ENCODE data around the gene TMEM132D. TPM values are rescaled to one million over a fixed set of nuclear protein-coding genes. Genes with fewer than 3 reads are reported as not detected.
"Not testable (repeated sequence)": the region's sequence is repeated elsewhere in the genome, so short reads cannot be mapped to it uniquely, and the experiment has no call there.

TMEM132D gene
- total and polyA plus RNA-seq, 8 donors: 0.19 to 2.8 (median 0.46) TPM

GRCh38 chr12:129544716-129545115 is 359.1 kb downstream of the TMEM132D start:
- WGBS, 2 donors: 66 to 72% methylated on average over 6 of the region's 6 CpGs
- Histone ChIP-seq H3K27me3 (peaks cover 0 to 6% (median 0%) of the 10 kb centered on the region in 4 donors), H3K36me3 (no peaks in the 10 kb centered on the region), H3K9me3 (no peaks in the 10 kb centered on the region), H3K27ac (no peak overlapping the region), H3K4me1 (peaks cover 0 to under 1% (median 0%) of the 10 kb centered on the region in 3 donors), H3K4me3 (no peak overlapping the region)
- intact Hi-C loops (cut with DNase I): no loop called here
- FAIRE-seq (no peak), ATAC-seq (no peak), DNase-seq (no peak)
- TF ChIP-seq, protein P1, sequence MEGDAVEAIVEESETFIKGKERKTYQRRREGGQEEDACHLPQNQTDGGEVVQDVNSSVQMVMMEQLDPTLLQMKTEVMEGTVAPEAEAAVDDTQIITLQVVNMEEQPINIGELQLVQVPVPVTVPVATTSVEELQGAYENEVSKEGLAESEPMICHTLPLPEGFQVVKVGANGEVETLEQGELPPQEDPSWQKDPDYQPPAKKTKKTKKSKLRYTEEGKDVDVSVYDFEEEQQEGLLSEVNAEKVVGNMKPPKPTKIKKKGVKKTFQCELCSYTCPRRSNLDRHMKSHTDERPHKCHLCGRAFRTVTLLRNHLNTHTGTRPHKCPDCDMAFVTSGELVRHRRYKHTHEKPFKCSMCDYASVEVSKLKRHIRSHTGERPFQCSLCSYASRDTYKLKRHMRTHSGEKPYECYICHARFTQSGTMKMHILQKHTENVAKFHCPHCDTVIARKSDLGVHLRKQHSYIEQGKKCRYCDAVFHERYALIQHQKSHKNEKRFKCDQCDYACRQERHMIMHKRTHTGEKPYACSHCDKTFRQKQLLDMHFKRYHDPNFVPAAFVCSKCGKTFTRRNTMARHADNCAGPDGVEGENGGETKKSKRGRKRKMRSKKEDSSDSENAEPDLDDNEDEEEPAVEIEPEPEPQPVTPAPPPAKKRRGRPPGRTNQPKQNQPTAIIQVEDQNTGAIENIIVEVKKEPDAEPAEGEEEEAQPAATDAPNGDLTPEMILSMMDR (IDR thresholded peaks at IDR 0.05): no peak

GRCh38 chr12:129540954-129541353 is 362.9 kb downstream of the TMEM132D start:
- Histone ChIP-seq H3K4me1 (no peaks in the 10 kb centered on the region), H3K9me3 (no peaks in the 10 kb centered on the region), H3K4me3 (no peak overlapping the region), H3K27me3 (no peaks in the 10 kb centered on the region), H3K36me3 (no peaks in the 10 kb centered on the region), H3K27ac (no peak overlapping the region)
- WGBS, 2 donors: 63 to 77% methylated on average over 5 of the region's 5 CpGs
- ATAC-seq (no peak), FAIRE-seq (no peak), DNase-seq (no peak)
- TF ChIP-seq, protein P1 (IDR thresholded peaks at IDR 0.05): no peak
- intact Hi-C loops (cut with DNase I): no loop called here

- no peaks in the 10 kb centered on the region for H3K36me3 ChIP-seq
- no peaks in the 10 kb centered on the region for H3K9me3 ChIP-seq
- WGBS, 2 donors: 13 to 18% methylated on average over 3 of the region's 3 CpGs
Observed at GRCh38 chr12:129540249-129540648, 363.6 kb downstream of the TMEM132D start.

GRCh38 chr12:129538724-129539335 is 365.0 kb downstream of the TMEM132D start:
- FAIRE-seq; H3K36me3 ChIP-seq; intact Hi-C loops (cut with DNase I); H3K4me1 ChIP-seq; ATAC-seq; H3K27ac ChIP-seq; H3K27me3 ChIP-seq; H3K9me3 ChIP-seq; H3K4me3 ChIP-seq: not testable (repeated sequence)
- DNase-seq: peak in 1 of 6 donors; percentile 32
- 68 to 85% methylated on average over 15 of the region's 15 CpGs for WGBS, 2 donors

More at GRCh38 chr12:129540249-129540648, 363.6 kb downstream of the TMEM132D start:
- FAIRE-seq: no peak
- H3K27ac ChIP-seq: no peak overlapping the region
- ATAC-seq: no peak
- TF ChIP-seq, protein P1 (IDR thresholded peaks at IDR 0.05): no peak
- no peaks in the 10 kb centered on the region for H3K4me1 ChIP-seq
- no peak overlapping the region for H3K4me3 ChIP-seq
- no peak for DNase-seq
- intact Hi-C loops (cut with DNase I): no loop called here
- no peaks in the 10 kb centered on the region for H3K27me3 ChIP-seq

GRCh38 chr12:129538137-129538536 is 365.7 kb downstream of the TMEM132D start:
- intact Hi-C loops (cut with DNase I): no loop called here
- TF ChIP-seq, protein P1 (IDR thresholded peaks at IDR 0.05): no peak
- Histone ChIP-seq H3K36me3 (no peaks in the 10 kb centered on the region), H3K27me3 (no peaks in the 10 kb centered on the region), H3K4me3 (no peak overlapping the region), H3K9me3 (no peaks in the 10 kb centered on the region), H3K27ac (no peak overlapping the region), H3K4me1 (no peaks in the 10 kb centered on the region)
- 50 to 53% methylated on average over 3 of the region's 3 CpGs for WGBS, 2 donors
- DNase-seq: no peak
- no peak for ATAC-seq
- FAIRE-seq: no peak
